Panc1 (cell line): Measurements from ENCODE around the gene SERPINF2. TPM values are rescaled to one million over a fixed set of nuclear protein-coding genes. Genes with fewer than 3 reads are reported as not detected.

Experiments
- ATAC-seq: fragments of 200-7000 bp; cut with Tn5 transposase; 2 replicates; pipeline ENCODE4 v1.9.1; 2020; ENCODE audit warnings: mild to moderate bottlenecking, moderate library complexity
- BruUV-seq: library from RNA; stranded (reverse); fragments of 400-500 nt; replicated peaks from 2 replicates; lab custom pipeline; 2021; lab: Mats Ljungman, UMichigan
- CTCF ChIA-PET: fragments of 300-600 bp; sonication (Branson Sonifier 250); formaldehyde crosslinking; loops from one replicate; lab custom pipeline; 2022; ENCODE audit warnings: antibody characterized with exemption; lab: Charles Lee
- POLR2A ChIA-PET: fragments of 300-600 bp; sonication (Branson Sonifier 250); formaldehyde crosslinking; loops from one replicate; lab custom pipeline; 2022; ENCODE audit warnings: antibody characterized with exemption; lab: Charles Lee
- DNase-seq: peaks from one replicate; pipeline ENCODE4 v3.0.0-alpha.2; 2010; ENCODE audit warnings: low read depth, low spot score
- H3K27ac ChIP-seq: 2 replicates; pipeline ENCODE4 v1.5.1; 2011; ENCODE audit warnings: mild to moderate bottlenecking, low read length, inconsistent platforms
- H3K27me3 ChIP-seq: fragments of 200-500 bp; sonication (Bioruptor generic); 2 replicates; pipeline ENCODE4 v1.6.0; 2014; ENCODE audit warnings: low read length, inconsistent platforms; ENCODE audit not compliant: control insufficient read depth, insufficient read depth
- H3K36me3 ChIP-seq: fragments of 200-500 bp; sonication (Bioruptor generic); 2 replicates; pipeline ENCODE4 v1.5.1; 2014; ENCODE audit warnings: inconsistent platforms, mild to moderate bottlenecking, low read length, moderate library complexity; ENCODE audit not compliant: control insufficient read depth, insufficient read depth
- H3K4me1 ChIP-seq: 2 replicates; pipeline ENCODE4 v1.5.1; 2011; ENCODE audit warnings: inconsistent platforms, mild to moderate bottlenecking, low read length, moderate library complexity; ENCODE audit not compliant: control insufficient read depth, insufficient read depth
- H3K4me3 ChIP-seq, 2 experiments: 2 replicates each; pipeline ENCODE4 v1.5.1; 2011 to 2012; ENCODE audit warnings: low read depth in 2 of 2, low read length in 2 of 2, mild to moderate bottlenecking in 2 of 2, inconsistent platforms in 1 of 2, moderate library complexity in 1 of 2
- H3K9me3 ChIP-seq: fragments of 200-500 bp; sonication (Bioruptor generic); 2 replicates; pipeline ENCODE4 v1.5.1; 2014; ENCODE audit warnings: low read depth, mild to moderate bottlenecking, inconsistent platforms, low read length, moderate library complexity; ENCODE audit not compliant: control insufficient read depth, insufficient read depth
- CTCF ChIP-seq: fragments of 450-650 bp; IDR thresholded peaks from 2 replicates; pipeline ENCODE4 v1.5.1; 2017; ENCODE audit warnings: mild to moderate bottlenecking
- POLR2AphosphoS5 ChIP-seq: IDR thresholded peaks from 2 replicates; pipeline ENCODE4 v1.6.1; 2012; ENCODE audit warnings: mild to moderate bottlenecking, low read depth, low read length, moderate library complexity
- SIN3A ChIP-seq: IDR thresholded peaks from 2 replicates; pipeline ENCODE4 v1.6.1; 2012; ENCODE audit warnings: low read depth, mild to moderate bottlenecking, low read length, moderate library complexity, borderline replicate concordance; ENCODE audit not compliant: insufficient read depth
- TCF7L2 ChIP-seq: IDR thresholded peaks from 2 replicates; pipeline ENCODE4 v1.6.1; 2011; ENCODE audit warnings: mild to moderate bottlenecking, low read depth, low read length, inconsistent platforms
- in situ Hi-C: cut with HindIII; loops from 2 replicates; pipeline ENCODE4 v1.10.0; 2016; ENCODE audit warnings: low sequenced_read_pairs, low pct_unique_long_range_greater_than_20kb
- intact Hi-C: fragments of 100-400 bp; cut with micrococcal nuclease; formaldehyde crosslinking; loops from one replicate; pipeline ENCODE4 v1.10.0; 2022; ENCODE audit not compliant: unreplicated experiment
- total RNA-seq: library from RNA; stranded (reverse); gene quantifications from one replicate; pipeline ENCODE4 v1.2.1, GENCODE V29; 2021; ENCODE audit not compliant: unreplicated experiment
- TF ChIP-seq, protein P1 (sequence below), 2 experiments: IDR thresholded peaks; 2 replicates each; pipeline ENCODE4 v1.6.1; 2011 to 2012; ENCODE audit warnings: low read depth in 2 of 2, control low read depth in 1 of 2, low read length in 1 of 2, mild to moderate bottlenecking in 1 of 2, moderate library complexity in 1 of 2; ENCODE audit not compliant: insufficient read depth in 1 of 2

Gene SERPINF2
- total RNA-seq, 1 experiment from 2014 or later: 0.77 TPM

GRCh38 chr17:1703063-1703462 is 39.6 kb upstream of the SERPINF2 start:
- POLR2A ChIA-PET: no interaction called here
- no peaks in the 10 kb centered on the region for H3K9me3 ChIP-seq
- CTCF ChIA-PET: interaction anchor here (0.7 kb wide), 1 partner anchor 151 kb away, joined by 6 read pairs; no protein-coding TSS in a partner anchor
- H3K36me3 ChIP-seq: no peaks in the 10 kb centered on the region
- intact Hi-C loops (no loop called here), in situ Hi-C loops (no loop called here)
- no peak overlapping the region for H3K27ac ChIP-seq
- BruUV-seq: no TSS peak
- no peaks in the 10 kb centered on the region for H3K27me3 ChIP-seq
- TF ChIP-seq TCF7L2 (no peak), CTCF (no peak), POLR2AphosphoS5 (no peak), SIN3A (no peak)
- TF ChIP-seq, protein P1, sequence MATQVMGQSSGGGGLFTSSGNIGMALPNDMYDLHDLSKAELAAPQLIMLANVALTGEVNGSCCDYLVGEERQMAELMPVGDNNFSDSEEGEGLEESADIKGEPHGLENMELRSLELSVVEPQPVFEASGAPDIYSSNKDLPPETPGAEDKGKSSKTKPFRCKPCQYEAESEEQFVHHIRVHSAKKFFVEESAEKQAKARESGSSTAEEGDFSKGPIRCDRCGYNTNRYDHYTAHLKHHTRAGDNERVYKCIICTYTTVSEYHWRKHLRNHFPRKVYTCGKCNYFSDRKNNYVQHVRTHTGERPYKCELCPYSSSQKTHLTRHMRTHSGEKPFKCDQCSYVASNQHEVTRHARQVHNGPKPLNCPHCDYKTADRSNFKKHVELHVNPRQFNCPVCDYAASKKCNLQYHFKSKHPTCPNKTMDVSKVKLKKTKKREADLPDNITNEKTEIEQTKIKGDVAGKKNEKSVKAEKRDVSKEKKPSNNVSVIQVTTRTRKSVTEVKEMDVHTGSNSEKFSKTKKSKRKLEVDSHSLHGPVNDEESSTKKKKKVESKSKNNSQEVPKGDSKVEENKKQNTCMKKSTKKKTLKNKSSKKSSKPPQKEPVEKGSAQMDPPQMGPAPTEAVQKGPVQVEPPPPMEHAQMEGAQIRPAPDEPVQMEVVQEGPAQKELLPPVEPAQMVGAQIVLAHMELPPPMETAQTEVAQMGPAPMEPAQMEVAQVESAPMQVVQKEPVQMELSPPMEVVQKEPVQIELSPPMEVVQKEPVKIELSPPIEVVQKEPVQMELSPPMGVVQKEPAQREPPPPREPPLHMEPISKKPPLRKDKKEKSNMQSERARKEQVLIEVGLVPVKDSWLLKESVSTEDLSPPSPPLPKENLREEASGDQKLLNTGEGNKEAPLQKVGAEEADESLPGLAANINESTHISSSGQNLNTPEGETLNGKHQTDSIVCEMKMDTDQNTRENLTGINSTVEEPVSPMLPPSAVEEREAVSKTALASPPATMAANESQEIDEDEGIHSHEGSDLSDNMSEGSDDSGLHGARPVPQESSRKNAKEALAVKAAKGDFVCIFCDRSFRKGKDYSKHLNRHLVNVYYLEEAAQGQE (IDR thresholded peaks at IDR 0.05; ENCODE audit: insufficient read depth in 1 of 2, low read depth in 2 of 2, low read length in 1 of 2): no peak
- DNase-seq (no peak), ATAC-seq (no peak)
- H3K4me3 ChIP-seq: no peak overlapping the region
- no peaks in the 10 kb centered on the region for H3K4me1 ChIP-seq

DNA sequence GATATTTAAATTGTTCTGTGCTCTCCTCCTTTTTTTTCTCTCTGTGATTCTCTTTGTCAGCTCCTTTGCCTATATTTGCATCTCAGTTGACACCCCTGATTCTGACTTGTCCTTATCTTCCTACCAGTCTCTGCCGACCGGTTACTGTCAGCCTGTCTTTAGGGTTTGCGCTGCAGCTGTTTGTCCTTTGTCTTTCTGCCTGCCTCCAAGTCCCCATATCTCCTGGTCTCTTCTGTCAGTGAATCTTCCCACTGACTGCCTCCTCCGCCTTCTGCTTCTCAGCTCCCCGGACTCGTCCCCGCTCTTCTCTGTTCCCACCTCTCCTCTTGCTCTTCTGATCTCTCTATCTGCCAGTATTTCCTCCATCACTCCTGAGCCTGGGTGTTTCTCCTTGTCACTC is 37.7 kb upstream of the SERPINF2 start:
- ChIA-PET CTCF (no interaction called here), POLR2A (no interaction called here)
- Histone ChIP-seq H3K27me3 (no peaks in the 10 kb centered on the region), H3K9me3 (no peaks in the 10 kb centered on the region), H3K36me3 (no peaks in the 10 kb centered on the region), H3K4me1 (no peaks in the 10 kb centered on the region), H3K27ac (no peak overlapping the region), H3K4me3 (no peak overlapping the region)
- intact Hi-C loops (no loop called here), in situ Hi-C loops (no loop called here)
- DNase-seq: no peak
- TSS peak; percentile 88 for BruUV-seq
- TF ChIP-seq POLR2AphosphoS5 (no peak), CTCF (no peak), TCF7L2 (no peak), SIN3A (no peak)
- TF ChIP-seq, protein P1 (IDR thresholded peaks at IDR 0.05; ENCODE audit: insufficient read depth in 1 of 2, low read depth in 2 of 2, low read length in 1 of 2): no peak
- no peak for ATAC-seq
